ENCODE data around the gene VILL.

The VILL gene

DNA sequence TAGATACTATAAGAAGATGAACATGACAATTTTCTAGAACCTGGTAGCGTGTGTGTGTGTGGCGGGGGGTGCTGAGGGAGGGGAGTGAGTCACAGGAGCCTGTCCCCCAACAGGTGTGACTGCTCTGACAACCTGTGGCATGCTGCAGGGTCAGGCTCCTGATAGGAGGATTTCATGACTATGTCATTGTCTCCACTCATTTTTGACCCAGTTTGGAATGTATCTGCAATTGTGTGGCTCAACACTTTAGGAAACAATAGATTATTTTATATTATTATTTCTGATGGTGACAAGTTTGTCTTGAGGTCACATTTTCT, 9.3 kb upstream of the VILL start:
- no peak overlapping the region for H3K27ac ChIP-seq
- TF ChIP-seq, protein P1, sequence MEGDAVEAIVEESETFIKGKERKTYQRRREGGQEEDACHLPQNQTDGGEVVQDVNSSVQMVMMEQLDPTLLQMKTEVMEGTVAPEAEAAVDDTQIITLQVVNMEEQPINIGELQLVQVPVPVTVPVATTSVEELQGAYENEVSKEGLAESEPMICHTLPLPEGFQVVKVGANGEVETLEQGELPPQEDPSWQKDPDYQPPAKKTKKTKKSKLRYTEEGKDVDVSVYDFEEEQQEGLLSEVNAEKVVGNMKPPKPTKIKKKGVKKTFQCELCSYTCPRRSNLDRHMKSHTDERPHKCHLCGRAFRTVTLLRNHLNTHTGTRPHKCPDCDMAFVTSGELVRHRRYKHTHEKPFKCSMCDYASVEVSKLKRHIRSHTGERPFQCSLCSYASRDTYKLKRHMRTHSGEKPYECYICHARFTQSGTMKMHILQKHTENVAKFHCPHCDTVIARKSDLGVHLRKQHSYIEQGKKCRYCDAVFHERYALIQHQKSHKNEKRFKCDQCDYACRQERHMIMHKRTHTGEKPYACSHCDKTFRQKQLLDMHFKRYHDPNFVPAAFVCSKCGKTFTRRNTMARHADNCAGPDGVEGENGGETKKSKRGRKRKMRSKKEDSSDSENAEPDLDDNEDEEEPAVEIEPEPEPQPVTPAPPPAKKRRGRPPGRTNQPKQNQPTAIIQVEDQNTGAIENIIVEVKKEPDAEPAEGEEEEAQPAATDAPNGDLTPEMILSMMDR (conservative IDR thresholded peaks at IDR 0.05) = no peak
- TF ChIP-seq ZFX (IDR thresholded peaks at IDR 0.05) = no peak

DNA sequence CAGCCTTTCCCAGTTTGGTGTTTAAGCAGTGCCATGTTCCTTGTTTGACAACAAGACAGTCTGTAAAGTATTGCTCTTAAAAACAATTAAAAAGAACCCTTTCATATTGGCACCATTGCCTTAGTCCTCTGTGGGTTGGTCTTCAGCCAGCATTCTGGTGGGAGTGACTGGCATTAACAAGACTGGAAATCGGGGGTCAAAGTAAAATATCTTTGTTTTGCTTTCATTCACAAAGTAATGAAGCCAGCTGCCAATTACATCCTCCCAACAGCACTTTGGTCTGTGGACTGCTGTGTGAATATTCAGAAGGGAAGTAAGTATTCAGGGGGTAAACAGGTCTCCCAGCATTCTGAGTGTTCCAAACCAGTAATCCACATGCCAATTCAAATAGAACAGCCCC, 8.3 kb upstream of the VILL start:
- no peak for TF ChIP-seq ZFX (IDR thresholded peaks at IDR 0.05)
- TF ChIP-seq, protein P1 (conservative IDR thresholded peaks at IDR 0.05) = no peak
- peak overlapping the region; percentile 28 for H3K27ac ChIP-seq

DNA sequence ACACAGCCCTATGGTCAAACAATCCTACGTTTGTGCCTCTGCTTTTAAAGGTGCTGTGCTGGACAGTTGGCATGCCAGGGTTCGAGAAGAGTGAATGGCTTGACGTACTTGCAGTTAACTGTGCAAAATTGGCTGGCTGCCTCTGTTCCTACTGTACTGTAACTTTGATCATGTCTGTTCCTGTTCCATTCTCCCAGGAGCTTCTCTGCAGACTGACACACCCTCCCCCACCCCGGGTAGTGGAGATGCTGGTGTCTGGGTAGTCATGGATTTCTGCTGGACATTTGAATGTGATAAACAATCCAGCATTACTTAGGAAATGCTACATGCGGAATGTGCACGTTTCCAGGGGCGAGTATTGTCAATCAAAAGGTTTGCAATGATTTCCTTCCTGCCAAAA, 6.5 kb upstream of the VILL start:
- TF ChIP-seq, protein P1 (conservative IDR thresholded peaks at IDR 0.05) = no peak
- no peak for TF ChIP-seq ZFX (IDR thresholded peaks at IDR 0.05)
- H3K27ac ChIP-seq = peak overlapping the region; percentile 9; the same call in 1 of the 2 replicates

DNA sequence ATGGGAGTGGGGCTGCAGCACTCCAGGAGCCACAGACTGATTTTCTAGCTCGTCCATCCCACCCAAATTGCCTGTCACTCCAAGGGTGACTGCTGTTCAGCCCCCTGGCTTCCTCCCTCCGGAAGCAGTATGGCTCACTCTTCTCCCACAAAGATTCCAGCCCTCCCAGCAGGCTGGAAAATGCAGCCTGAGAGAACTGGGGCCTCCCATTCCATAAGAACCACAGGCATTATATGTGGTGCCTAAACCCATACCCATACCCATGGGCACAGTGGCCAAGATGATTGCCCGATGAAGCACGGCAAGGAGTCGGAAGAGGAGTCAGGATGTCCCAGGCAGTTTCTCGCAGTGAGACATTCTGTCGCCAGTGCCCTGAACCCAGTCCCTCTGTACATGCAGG, 6.0 kb upstream of the VILL start:
- peak overlapping the region; percentile 9; the same call in 1 of the 2 replicates for H3K27ac ChIP-seq
- TF ChIP-seq, protein P1 (conservative IDR thresholded peaks at IDR 0.05) = no peak
- TF ChIP-seq ZFX (IDR thresholded peaks at IDR 0.05) = no peak

DNA sequence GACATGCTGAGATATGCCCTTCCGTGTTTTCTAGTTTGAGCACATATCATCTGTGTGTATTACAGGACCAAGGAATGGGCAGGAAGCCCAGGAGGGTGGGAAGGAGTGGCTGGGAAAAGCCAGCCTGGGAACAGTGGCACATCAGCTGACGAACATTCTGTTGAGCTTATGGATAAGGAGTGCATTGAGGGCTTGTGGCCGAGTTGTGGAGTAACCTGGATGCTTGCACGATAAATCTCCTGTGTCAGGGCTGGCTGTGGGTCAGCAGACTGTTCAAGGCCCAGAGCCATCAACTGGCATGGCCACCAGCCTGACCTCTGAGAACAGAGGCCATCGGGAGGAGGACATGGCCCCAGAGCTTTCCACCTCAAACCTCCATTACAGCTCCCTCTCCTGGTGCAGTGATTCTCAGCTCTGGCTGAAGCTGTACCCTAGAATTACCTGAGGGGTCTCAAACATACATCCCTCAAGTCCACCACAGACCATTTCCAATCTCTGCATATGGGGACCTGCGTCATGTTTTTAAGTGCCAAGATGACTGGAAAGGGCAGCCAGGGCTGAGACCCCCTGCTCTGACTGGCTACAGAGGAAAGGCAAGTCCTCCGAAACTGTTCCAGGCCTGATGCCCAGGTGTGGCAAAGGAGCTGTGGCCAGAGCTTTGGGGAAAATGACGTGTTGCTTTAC, 4.8 kb upstream of the VILL start:
- TF ChIP-seq, protein P1 (conservative IDR thresholded peaks at IDR 0.05) = no peak
- TF ChIP-seq ZFX (IDR thresholded peaks at IDR 0.05) = no peak
- H3K27ac ChIP-seq = peak overlapping the region; percentile 84

DNA sequence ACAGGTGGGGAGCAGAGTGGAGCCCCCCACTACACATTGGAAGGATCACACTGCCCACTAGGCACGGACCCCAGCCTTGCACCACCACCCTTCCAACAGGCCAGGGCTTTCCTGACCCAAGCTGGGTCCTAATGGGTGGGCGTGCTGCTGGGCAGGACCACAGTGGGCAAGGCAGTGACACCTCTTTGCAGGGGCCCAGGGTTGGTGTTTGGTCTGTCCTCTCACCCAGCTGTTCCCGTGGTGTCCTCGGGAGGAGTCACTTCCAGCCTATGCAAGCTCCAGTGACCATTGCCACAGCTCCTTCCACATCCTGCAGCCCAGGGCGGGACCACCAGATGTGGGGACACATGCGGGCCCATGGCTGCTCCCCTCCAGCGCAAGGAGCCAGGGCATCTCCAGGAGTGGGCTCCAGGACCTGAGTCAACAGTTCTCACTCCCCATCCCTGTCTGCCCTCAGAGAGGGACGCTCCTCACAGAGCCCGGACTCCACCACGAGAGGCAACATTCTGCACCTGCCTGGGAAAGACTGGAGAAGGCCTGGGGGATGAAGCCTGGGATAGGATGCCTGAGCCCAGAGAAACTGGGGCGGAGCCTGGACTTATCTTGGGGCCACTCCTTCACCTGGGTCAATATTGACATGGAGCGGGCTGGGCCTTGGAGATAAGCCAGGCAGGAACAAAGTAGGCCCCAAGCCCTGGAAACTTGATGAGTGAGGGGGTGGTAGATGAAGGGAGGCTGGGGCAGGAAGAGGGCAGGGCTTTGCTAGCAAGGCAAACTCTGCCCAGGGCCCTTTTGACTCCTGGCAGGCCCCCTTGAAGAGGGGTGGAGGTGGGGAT, 3.9 kb upstream of the VILL start:
- TF ChIP-seq, protein P1 (conservative IDR thresholded peaks at IDR 0.05) = no peak; the same call in 1 of the 2 replicates
- no peak for TF ChIP-seq ZFX (IDR thresholded peaks at IDR 0.05)
- H3K27ac ChIP-seq = peak overlapping the region; percentile 84

DNA sequence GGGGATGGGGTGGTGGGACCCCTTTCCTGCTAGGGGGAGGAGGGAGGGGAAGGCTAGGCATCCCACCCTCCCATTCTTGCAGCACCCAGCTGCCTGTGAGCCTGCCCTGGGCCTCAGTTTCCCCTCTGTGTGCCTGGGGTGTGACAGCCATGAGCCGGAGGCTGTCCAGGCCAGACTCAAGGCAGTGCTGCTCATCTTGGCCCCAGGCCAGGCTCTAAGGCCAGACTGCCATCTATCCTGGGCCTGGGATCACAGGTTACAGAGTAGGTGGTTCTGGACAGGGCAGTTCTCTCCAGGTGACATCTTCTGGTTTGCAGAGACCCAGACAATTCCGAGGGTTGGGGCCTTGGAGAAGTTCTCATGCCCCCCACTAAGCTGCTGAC, 3.3 kb upstream of the VILL start:
- no peak for TF ChIP-seq ZFX (IDR thresholded peaks at IDR 0.05)
- TF ChIP-seq, protein P1 (conservative IDR thresholded peaks at IDR 0.05) = no peak
- H3K27ac ChIP-seq = peak overlapping the region; percentile 84
